Stimulated activated CD4-positive, alpha-beta T cell treated with anti-CD3 and anti-CD28 coated beads, Interleukin-12 subunit alpha, Interleukin-12 subunit beta, amount 100 ng/mL, for 48 hours (primary cell): ENCODE measurements around the gene ESR2.
"Not testable (repeated sequence)": the region's sequence is repeated elsewhere in the genome, so short reads cannot be mapped to it uniquely, and the experiment has no call there.

Source experiments
- DNase-seq, 3 donors: peaks; one replicate each; pipeline ENCODE4 v3.0.0-alpha.2; 2020; ENCODE audit warnings: low read depth in 2 of 3, low spot score in 1 of 3

Gene ESR2

DNA sequence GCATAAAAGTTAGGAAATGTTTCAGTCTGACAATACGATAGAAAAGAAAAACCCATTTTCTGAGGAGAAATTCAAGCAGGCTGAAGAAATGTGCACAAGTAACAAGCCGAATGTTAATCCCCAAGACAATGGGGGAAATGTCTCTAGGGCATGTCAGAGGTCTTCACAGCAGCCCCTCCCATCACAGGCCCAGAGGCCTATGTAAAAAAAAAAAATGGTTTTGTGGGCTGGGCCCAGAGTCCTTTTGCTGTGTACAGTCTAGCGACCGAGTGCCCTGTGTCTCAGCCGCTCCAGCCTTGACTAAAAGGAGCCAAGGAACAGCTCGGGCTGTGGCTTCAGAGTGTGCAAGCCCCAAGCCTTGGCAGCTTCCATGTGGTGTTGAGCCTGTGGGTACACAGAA is 250.9 kb downstream of the ESR2 start:
- not testable (repeated sequence) for DNase-seq

DNA sequence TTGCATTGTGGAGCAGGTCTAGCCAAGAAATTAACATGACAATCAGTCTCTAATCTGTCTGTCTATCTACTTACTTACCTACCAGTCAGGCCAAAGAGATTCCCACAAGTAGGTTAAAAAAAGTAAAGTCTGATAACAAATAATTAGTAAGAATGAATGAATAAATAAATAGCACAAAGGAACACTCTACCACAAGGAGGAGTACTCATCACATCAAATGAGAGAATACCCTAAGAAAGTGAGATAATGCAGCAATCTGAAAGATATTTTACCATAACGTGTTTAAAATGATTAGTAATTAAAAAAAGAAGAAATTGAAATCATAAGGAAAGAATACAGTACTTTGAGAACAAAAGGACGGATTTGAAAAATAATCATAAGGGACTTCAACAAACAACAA is 254.1 kb downstream of the ESR2 start:
- no peak for DNase-seq

DNA sequence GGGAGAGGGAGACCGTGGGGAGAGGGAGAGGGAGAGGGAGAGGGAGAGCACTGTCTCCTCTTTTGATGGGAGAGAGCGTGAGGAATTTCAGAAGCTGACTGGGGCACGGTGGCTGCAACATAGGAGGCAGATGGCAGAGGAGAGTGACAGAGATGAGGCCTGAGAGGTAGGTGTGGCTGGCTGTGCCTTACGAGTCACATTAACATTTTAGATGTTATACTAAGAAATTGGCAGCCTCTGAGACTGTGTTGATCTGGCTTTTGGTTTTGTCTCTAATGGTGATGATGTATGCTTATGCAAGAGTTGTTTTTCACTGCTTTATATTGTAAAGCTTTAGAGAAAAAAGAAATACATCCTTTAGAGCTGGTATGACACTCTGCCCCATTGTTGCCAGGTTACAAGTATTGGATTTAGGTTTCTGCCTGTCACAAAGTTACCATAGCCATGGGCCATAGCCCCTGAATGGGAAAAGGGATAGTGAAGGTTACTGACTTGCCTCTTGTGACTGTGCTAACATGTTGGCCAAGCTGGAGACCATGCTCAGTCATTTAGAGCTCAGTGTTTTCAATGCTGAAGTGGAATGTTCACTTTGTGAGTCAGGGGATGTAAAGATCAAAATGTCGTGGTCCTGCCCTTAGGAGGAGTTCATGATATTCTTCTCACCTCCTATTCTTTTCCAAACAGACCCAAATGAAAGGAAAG is 255.2 kb downstream of the ESR2 start:
- no peak for DNase-seq

DNA sequence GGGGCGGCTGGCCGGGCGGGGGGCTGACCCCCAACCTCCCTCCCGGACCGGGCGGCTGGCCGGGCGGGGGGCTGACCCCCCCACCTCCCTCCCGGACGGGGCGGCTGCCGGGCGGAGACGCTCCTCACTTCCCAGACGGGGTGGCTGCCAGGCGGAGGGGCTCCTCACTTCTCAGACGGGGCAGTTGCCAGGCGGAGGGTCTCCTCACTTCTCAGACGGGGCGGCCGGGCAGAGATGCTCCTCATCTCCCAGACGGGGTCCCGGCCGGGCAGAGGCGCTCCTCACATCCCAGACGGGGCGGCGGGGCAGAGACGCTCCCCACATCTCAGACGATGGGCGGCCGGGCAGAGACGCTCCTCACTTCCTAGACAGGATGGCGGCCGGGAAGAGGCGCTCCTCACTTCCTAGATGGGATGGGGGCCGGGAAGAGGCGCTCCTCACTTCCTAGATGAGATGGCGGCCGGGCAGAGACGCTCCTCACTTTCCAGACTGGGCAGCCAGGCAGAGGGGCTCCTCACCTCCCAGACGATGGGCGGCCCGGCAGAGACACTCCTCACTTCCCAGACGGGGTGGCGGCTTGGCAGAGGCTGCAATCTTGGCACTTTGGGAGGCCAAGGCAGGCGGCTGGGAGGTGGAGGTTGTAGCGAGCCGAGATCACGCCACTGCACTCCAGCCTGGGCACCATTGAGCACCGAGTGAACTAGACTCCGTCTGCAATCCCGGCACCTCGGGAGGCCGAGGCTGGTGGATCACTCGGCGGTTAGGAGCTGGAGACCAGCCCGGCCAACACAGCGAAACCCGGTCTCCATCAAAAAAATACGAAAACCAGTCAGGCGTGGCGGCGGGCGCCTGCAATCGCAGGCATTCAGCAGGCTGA is 256.1 kb downstream of the ESR2 start:
- DNase-seq, result not testable (repeated sequence)

DNA sequence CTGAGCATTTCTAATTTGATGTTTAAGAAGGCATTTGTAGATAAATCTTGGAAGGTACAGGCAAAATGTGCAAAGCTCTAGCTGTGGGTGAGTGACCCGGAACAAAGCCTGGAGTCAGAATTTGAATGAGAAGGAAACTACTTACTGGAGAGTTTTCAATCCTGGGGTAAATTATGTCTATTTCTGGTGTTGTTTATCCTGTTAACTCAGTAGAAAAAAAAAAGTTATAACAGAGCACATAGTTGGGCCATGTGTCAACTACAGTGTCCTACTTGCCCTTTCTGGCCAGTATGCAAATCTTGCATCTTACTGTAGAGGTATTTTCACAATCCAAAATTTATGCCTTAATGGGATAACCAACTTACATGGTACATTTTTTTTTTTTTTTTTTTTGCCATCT is 259.0 kb downstream of the ESR2 start:
- DNase-seq, result no peak
